SHP77 (cell line): Measurements from ENCODE around the gene DNAH1.
"Not testable (repeated sequence)": the region's sequence is repeated elsewhere in the genome, so short reads cannot be mapped to it uniquely, and the experiment has no call there.

Source experiments
- DNase-seq, 2 experiments: peaks; one replicate each; lab custom pipeline; 2025; lab: John Stamatoyannopoulos, UW

DNAH1 gene

DNA sequence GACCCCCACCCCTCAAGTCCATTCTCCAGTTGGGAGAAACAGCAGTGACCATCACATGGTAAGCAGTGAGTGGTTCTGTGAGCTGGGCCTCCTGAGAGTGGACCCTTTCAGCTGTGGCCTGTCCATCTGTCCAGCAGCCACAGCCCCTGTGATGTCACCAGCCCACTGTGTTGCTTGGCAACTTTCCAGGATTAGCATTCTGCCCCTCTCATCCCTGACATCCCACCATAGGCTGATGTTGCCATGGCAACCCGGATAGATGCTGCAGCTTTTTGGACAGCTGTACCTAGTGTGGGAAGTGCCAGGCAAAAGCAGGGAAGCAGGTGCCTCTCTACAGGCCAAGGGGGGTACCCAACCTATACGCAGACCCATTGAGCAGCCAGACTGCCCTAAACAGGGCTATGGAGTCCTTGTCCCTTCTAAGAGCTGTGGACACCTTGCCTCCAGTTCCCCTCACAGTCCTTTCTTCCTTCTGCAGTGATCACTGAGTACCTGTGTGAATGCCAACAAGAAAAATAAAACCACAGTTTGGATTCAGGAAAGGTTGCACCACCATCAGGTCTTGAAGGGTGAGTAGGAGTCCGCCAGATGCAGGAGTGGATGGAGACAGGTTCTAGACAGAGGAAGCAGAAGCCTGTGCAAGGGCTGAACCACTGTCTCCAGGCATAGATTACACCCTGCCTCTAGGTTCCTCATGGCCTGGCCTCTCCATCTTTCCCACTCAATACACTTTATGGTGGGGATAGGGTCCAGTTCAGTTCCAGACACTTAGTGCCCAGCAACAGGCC is at the start of gene DNAH1:
DNAH1 (plus strand) TSS at position 343 of the 788 bp plus-strand sequence. CDS start 6,124 bp downstream, outside the sequence.
- no peak for DNase-seq

DNA sequence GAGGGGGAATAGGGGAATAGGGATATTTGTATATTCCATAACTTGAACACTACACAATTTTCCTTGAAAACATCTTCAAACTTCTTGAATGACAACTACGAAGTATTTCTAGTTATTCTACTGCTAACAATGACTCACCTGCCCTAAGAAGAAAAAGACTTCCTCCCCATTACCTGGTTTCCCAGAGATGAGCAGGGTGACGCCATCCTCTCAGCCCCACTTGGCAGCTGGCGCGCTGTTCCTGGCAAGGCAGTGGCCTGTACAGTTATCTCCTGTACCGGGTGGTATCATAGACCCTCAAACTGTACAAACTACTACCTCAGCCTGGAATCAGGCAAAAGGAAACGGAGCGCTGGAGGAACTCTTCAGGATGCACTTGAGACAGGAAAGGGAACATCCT is 48.1 kb upstream of the DNAH1 start:
- DNase-seq: no peak

DNA sequence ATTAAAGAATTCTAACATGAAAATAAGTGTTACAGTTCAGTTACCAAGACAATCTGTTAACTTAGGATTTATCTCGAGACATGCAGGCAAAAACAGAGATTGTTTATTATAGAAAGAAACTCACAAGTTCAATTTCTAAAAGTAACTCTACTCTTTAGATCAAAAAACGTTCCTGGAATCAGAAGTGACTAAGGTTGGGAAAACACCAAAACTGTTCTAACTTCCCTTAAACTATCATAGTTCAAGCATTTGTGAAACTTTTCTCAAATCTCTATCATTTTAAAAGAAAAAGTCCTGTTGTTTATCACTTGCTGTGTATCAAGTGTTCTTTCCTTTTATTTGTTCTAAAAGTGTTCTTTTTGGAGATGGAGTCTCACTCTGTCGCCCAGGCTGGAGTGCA is 46.3 kb upstream of the DNAH1 start:
- DNase-seq: no peak

DNA sequence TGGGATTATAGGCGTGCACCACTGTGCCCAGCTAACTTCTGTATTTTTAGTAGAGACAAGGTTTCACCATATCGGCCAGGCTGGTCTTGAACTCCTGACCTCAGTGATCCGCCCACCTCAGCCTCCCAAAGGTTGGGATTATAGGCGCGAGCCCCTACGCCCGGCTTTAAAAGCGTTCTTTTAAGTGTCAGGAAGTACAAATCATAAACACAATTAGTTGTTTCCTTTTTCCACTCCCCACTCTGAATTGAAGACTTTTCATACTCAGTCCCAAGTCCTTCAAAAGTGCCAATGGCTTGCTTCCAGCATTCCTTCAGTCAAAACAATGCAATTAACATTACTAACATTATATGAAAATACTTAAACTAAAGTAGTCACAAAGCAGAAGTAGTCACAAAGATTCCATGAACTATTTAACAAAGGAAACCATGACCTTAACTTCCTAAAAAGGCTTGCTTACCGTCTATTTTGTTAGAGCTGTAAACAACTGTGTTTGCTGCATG is 45.8 kb upstream of the DNAH1 start:
- DNase-seq: no peak

DNA sequence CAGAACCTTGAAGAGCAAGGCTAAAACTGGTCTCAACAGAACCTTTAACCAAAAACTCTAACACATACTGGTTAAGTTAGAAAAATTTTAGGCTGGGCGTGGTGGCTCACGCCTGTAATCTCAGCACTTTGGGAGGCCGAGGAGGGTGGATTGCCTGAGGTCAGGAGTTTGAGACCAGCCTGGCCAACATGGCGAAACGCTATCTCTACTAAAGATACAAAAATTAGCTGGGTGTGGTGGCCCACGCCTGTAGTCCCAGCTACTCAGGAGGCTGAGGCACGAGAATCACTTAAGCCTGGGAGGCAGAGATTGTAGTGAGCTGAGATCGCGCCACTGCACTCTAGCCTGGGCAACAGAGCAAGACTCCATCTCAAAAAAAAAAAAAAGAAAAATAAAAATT is 43.9 kb upstream of the DNAH1 start:
- DNase-seq: not testable (repeated sequence)

DNA sequence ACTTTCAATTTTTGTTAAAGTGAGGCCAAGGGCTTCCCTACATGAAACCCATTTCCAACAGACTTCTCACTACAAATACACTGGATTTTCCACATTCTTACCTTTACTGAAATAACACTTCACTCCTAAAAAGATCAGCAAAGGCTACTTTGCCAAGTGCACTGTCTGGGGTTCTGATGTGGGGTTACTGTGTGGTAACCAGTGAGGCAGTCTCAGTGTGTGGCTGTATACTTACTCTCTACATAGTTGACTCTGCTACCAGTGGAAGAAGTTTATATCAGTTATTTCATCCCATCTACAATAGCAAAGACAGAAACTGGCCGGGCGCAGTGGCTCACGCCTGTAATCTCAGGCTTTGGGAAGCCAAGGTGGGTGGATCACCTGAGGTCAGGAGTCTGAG is 43.3 kb upstream of the DNAH1 start:
- DNase-seq: no peak

DNA sequence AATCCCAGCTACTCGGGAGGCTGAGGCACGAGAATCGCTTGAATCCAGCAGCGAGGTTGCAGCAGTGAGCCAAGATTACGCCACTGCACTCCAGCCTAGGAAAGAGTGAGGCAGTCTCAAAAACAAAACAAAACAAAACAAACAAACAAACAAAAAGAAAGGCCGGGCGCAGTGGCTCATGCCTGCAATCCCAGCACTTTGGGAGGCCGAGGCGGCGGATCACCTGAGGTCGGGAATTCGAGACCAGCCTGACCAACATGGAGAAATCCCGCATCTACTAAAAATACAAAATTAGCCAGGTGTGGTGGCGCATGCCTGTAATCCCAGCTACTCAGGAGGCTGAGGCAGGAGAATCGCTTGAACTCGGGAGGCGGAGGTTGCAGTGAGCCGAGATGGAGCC is 41.3 kb upstream of the DNAH1 start:
- DNase-seq: not testable (repeated sequence)

DNA sequence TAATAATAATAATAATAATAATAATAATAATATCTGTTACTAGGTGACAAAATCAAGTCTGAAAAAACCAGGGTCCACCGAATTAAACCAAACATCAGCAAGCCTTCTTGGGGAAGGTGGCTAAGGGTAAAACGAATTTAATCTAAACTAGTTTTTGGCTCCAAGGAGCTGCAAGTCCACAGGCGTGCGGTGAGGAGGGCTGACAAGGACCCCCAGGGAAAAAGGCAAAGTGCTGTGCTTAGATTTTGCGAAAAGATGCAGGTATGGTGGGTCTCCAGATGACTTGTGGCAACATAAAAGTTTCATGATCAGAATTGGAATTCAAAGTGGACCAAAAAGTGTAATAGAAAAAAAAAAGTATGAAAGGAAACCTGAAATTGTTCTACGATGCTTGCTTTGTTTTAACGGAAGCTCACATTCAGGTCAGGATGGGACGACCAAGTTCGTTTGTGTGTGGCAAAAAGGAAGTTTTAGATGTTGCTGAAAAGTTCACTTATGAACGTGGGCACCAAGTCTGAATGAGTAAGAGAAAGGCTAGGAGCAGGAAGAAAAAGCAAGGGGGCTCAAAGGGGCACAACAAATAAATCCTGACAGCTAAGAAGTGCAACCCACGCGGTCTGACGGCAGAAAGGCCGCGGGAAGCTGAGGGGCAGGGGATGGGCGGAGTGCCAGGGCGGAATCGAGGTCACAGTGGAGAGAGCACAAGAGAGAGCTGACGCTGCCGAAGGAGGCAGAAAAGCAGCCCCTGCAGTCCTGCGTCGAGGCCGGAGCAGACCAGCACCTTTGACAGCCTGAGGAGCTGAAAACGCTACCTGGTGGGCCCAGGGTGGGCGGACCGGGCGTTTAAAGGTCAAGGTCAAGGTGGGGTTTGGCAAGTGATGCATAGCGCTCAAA is 38.8 kb upstream of the DNAH1 start:
- DNase-seq: peak; percentile 20 to 57

DNA sequence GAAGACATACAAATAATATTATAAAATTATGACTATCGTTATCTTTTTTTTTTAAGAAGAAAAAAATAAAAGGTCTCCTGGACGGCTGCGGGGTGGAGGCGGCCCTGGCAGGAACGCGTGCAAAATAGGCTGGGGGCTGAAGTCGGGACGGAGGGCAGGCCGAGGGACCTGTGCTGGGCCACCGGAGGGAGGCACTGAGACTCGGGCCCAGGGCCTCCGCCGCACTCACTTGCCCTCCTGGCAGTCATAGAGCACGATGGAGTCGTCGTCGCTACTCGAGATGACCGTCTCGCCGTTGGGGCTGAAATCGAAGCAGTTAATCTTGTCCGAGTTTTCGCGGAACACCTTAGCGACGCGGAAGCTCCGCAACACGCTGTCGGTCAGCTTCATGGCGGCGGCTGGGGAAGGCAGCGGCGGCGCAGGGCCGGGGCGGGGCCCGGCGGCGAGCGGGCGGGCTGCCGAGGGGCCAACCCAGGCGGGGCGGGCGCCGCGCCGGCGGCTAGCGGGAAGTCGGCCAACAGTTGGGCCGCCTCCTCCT is 38.1 kb upstream of the DNAH1 start:
- peak; percentile 43 to 44 for DNase-seq

DNA sequence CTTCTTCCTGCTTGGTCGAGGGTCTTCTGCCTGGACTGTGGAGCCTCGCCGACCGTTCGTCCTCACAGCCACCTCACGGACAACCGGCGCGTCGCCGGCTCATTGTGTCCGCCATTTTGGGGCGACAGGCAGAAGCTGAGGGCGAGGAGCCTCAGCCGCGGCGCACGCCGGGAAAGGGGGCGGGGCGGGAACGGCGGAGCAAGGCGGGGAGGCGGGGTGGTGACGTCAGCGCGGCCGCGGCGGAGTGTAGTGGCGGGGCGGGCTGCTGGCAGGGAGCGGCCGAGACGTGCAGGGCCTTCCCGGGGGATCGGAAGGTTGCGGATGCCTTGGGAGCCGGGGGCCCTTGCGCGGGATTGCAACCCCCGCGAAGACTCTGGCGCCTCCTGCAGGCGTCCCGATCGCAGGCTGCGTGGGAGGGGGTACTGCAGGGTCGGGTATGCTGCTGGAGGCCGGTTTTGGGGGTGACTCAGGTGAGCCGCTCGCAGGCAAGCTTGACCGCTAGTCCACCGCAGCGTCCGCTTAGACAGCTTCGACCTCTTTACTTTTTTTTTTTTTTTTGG is 37.5 kb upstream of the DNAH1 start, which contains the start of gene WDR82:
WDR82 (minus strand) TSS at position 140 of the 560 bp plus-strand sequence. CDS start 288 bp downstream, outside the sequence.
- DNase-seq: peak; percentile 76 to 91

DNA sequence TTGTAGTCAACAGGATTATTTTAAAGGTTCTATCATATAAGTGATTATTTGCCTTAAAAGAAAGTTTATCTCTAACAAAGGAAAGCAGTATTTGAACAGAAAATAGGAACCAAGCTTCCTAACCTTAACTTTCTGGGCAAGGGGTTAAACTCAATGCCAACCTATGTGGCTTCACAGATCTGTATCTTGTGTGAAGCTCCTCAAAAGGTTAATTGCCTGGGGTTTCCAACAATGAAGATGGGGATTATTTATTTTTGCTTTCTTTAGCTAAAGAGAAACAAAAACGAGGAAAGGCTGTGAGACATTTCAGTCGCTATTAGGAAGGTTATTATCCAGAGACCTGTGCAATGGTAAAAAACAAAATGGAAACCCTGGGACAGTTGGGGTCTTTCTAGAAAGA is 36.5 kb upstream of the DNAH1 start:
- DNase-seq: no peak

DNA sequence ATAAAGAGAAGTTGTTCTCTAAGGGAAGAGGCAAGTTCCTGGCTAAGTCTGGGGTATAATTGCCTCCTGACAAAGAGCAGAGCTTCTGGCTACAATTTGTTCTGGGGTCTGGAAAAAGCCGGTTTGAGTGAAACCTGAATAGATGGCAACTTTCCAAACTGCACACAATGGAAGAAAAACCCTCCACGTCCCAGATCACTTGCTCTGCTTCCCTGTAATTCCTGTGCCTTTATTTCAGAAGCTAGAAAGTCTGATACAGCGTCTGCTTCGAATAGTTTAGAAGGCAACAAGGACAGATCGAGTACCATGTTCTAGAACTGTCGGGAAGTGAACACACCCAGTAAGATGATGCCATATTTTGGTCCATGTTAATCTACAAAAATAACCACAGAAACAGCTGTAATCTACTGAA is 36.1 kb upstream of the DNAH1 start:
- DNase-seq: no peak

DNA sequence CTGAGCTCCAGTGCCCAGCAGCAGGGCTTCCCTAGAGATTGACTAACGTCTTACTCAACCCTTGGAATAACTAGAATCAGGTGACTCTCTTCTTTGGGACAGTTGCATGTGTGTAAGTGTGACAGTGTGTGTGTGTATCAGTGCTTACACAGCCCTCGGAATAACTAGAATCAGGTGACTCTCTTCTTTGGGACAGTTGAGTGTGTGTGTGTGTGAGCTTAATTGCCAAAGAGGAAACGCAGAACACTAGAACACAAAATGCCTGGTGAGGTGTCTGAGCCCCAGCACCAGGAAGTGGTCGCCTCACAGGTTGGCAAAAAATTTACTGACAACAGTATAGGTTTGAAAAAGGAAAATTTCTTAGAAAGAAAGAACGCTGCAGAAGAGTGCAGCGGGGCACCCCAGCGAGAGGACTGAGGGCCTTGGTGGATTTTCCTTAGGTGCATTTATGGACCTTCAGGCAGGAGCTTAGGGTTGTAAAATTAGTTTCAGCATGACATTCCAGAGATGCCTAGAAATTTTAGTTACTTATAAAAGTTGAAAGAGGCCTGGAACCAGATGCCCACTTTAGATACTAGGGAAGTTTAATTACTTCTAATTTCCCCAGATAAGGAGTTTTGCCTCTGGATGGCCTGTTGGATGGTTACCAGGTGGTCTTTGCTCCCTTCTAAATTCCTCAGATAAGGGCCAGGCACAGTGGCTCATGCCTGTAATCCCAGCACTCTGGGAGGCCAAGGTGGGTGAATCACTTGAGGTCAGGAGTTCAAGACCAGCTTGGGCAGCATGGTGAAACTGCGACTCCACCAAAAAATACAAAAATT is 33.9 kb upstream of the DNAH1 start:
- DNase-seq: no peak

DNA sequence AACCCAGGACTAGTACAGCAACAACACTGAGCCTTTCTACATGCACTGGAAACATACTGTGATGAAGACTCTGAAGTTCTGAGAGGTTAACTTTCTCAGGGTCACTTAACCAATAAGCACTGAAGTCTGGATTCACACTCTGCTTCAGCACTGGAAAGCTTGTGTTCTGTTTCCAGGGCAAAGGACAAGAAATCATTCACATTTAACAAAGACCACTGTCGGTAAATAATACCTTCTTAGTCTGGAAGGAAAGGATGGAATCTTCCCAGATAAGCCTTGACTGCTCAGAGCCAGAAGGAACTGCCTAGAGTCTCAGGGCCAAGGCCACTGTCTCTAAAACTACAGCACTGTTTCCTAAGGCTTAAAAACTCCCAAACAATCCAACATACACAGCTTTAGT is 32.8 kb upstream of the DNAH1 start:
- DNase-seq: no peak

DNA sequence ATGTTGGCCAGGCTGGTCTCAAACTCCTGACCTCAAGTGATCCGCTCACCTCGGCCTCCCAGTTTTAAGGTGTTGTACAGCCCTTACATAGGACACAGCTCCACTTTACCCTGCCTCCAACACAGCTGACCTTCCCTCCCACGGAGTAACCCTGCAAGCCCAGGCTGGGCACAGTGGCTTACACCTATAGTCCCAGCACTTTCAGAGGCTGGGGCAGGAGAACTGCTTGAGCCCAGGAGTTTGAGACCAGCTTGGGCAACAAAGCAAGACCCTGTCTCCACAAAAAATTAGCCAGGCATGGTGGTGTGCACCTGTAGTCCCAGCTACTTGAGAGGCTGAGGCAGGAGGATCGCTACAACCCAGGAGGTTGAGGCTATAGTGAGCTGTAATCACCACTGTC is 32.1 kb upstream of the DNAH1 start:
- not testable (repeated sequence) for DNase-seq

DNA sequence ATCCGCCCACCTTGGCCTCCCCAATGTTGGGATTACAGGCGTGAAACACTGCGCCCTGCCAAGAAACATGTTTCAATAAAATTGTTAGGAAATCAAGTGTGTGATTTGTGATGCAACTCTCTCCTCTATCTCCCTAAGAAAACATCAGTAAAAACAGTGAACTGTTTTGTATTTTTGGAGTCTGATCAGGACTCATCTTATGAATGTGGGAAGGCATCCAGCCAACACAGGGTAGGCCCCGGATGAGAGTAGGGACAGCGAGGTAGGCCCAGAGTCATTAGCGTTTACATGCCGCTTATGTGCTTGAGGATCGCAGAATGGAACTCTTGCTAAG is 29.4 kb upstream of the DNAH1 start:
- no peak for DNase-seq

DNA sequence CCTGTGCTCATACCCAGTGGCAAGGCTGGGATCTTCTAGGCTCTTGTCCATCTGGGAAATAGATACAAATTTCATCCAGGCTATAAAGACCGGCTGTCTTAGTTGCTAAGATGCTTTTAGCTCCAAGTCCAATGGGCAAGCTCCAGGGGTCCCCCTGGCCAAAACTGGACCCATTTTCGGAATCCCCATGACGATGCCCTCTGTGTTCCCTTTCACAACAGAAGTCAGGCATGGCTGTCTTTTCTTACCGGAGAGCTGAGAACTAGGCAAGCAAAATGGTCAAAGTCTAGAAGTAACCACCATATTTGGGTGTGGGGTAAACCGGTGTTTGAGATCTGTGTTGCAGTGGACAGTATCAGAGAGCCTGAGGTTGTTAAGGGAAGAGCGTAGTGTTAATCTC is 27.4 kb upstream of the DNAH1 start:
- DNase-seq: no peak

DNA sequence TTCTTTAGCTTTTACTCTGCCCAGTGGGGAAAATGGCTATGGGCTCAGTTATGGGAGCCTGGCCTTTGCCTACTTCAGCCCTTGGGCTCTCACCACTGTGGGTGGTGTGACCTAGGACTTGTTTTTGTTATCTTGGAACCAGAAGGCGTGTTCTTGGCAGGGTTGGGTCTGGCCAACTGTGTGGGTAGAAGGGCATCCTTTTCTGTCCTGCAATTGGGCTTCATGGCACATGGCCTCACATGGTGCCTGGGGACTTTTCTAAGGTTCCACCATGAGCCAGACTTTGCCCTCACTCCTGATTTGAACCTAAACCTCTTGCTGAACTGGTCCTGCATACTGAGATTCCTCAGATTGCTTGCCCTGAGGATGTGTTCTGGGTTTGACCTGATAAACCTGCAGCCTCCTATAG is 26.8 kb upstream of the DNAH1 start:
- no peak for DNase-seq

DNA sequence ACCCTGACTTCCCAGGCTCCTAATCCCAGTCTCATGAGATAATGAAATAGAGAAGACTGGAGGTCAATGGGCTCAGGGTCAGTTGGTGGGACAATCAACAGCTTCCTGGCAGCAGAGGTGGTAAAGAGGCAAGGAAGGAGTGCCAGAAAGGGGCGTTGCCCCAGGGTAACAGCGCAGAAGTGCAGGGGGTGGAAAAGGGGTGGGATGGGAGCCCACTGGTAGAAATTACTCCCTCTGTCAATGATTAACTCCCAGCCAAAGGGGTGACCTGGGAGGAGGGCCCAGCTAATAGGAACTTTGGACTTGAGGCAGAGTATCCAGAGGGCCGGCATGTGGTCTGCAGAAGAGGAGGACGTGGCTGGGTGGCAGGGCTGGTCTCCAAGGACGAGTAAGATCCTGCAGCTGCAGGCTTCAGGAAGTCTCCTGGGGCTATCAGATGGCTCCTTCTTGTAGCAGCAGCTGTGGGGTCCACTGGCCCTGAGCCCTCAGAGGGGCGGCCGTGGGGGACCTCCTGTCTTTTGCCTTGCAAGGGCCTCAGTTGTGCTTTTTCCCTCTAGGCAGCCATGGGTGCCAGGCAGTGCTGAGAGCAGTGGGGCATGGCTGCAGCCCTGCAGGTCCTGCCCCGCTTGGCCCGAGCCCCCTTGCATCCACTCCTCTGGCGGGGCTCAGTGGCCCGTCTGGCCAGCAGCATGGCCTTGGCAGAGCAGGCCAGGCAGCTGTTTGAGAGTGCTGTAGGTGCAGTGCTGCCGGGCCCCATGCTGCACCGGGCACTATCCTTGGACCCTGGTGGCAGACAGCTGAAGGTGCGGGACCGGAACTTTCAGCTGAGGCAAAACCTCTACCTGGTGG is 26.1 kb upstream of the DNAH1 start:
- DNase-seq: no peak
